ENCODE results near the gene XPO6. TPM values are rescaled to one million over a fixed set of nuclear protein-coding genes. Genes with fewer than 3 reads are reported as not detected.

XPO6 gene
- total RNA-seq, 1 donor from 2014 or later: 168 TPM

- no peak for TF ChIP-seq CTCF (conservative IDR thresholded peaks at IDR 0.05; ENCODE audit: low read depth, low read length)
- no peak for DNase-seq (ENCODE audit: low read depth)
- no peak overlapping the region for H3K4me3 ChIP-seq (ENCODE audit: low read depth, low read length)
These were observed 2.9 kb downstream of the XPO6 start for GRCh38 chr16:28208824-28209223.

GRCh38 chr16:28208131-28208530 is 3.6 kb downstream of the XPO6 start:
- no peak for TF ChIP-seq CTCF (conservative IDR thresholded peaks at IDR 0.05; ENCODE audit: low read depth, low read length)
- DNase-seq (ENCODE audit: low read depth): no peak
- no peak overlapping the region for H3K4me3 ChIP-seq (ENCODE audit: low read depth, low read length)

GRCh38 chr16:28207399-28207798 is 4.4 kb downstream of the XPO6 start:
- H3K4me3 ChIP-seq (ENCODE audit: low read depth, low read length): no peak overlapping the region
- no peak for DNase-seq (ENCODE audit: low read depth)
- TF ChIP-seq CTCF (conservative IDR thresholded peaks at IDR 0.05; ENCODE audit: low read depth, low read length): no peak

GRCh38 chr16:28205974-28206373 is 5.8 kb downstream of the XPO6 start:
- TF ChIP-seq CTCF (conservative IDR thresholded peaks at IDR 0.05; ENCODE audit: low read depth, low read length): no peak
- H3K4me3 ChIP-seq (ENCODE audit: low read depth, low read length): no peak overlapping the region
- no peak for DNase-seq (ENCODE audit: low read depth)

DNA sequence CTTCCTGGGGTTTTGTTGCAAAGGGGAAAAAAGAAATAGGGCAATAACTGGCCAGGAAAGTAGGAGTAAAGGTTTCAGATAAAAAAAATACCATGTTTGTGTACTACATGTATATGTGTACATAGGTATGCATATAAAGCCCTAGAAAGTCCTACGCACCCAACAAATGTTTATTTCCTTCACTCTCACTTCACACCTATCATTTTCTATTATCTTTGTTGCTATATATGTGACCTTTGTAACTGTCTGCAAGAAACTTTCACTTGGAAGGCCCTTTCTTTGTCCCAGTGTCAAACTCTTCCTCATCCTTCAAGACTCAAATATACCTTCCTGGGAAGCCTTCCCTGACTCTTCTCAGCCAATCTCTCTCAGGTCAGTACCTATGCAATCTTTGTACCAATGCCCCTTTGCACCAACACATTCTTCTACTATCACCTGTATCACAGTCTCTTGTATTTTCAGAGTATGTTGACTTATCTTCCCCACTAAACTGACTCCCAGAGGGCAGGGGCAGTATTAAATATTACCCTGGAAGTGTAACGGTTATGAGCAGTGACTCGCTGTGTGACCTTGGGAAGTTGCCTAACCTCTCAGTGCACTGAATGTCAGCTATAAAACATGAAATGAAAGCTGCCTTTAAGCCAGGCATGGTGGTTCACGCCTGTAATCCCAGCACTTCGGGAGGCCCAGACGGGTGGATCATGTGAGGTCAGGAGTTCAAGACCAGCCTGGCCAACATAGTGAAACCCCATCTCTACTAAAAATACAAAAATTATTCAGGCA is 6.5 kb downstream of the XPO6 start:
- H3K4me3 ChIP-seq (ENCODE audit: low read depth, low read length): no peak overlapping the region
- DNase-seq (ENCODE audit: low read depth): no peak
- TF ChIP-seq CTCF (conservative IDR thresholded peaks at IDR 0.05; ENCODE audit: low read depth, low read length): no peak

DNA sequence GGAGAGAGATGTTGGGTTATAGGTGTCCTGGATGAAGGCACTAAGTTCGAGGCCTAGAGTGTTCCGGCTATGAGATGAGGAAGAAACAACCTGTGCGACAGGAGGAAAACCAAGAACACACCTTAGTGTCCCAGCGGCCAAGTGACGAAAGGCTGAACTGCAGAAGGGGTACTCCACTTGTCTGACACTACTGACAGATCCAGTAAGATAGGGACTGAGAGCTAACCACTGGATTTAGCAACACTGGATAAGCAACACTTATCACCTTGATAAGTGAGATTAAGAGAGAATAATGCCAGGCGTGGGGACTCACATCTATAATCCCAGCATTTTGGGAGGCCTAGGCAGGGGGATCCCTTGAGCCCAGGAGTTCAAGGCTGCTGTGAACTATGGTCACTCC is 7.1 kb downstream of the XPO6 start:
- no peak for TF ChIP-seq CTCF (conservative IDR thresholded peaks at IDR 0.05; ENCODE audit: low read depth, low read length)
- no peak for DNase-seq (ENCODE audit: low read depth)
- H3K4me3 ChIP-seq (ENCODE audit: low read depth, low read length): no peak overlapping the region

- no peak for TF ChIP-seq CTCF (conservative IDR thresholded peaks at IDR 0.05; ENCODE audit: low read depth, low read length)
- no peak for DNase-seq (ENCODE audit: low read depth)
- no peak overlapping the region for H3K4me3 ChIP-seq (ENCODE audit: low read depth, low read length)
These were observed 7.6 kb downstream of the XPO6 start for GRCh38 chr16:28204204-28204603.
